Activated CD8-positive, alpha-beta memory T cell treated with anti-CD3 and anti-CD28 coated beads, Interleukin-2, amount 50 U/mL, for 48 hours (primary cell): ENCODE measurements around the gene PAX1.

Experiments
- DNase-seq: peaks from one replicate; pipeline ENCODE4 v3.0.0-alpha.2; 2020

Gene PAX1

DNA sequence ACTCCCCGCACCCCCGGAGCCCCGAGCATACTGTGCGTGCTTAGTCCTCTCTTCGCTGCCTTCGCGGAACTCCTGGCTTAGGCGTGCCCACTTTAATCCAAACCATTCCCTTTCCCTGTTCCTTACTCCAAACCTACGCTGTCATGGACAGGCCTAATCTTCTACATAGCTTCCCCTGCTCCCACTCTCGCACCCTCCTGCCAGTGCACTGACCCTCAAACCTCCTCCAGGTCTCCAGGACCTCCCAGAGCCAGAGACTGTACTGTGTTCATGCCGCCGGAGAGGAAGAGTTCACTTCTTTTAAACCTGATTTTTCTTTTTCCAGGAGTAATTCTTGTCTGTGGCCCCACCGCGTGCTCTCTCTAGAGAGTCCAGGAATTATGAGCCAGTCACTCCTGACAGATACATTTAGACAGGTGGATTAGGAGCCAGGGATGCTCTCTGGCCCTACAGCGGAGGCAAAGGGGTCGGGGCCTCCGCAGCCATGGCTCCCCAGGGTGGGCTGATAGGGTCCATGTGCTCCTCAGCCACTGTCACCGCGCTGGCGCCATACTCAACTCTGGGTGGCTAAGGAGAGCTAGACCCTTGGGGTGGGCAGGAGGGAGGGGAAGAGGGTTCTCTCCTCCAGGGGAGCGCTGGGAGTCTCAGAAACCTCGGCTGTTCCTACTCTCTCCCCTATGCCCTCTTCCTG, 1.6 kb upstream of the PAX1 start:
- no peak for DNase-seq

DNA sequence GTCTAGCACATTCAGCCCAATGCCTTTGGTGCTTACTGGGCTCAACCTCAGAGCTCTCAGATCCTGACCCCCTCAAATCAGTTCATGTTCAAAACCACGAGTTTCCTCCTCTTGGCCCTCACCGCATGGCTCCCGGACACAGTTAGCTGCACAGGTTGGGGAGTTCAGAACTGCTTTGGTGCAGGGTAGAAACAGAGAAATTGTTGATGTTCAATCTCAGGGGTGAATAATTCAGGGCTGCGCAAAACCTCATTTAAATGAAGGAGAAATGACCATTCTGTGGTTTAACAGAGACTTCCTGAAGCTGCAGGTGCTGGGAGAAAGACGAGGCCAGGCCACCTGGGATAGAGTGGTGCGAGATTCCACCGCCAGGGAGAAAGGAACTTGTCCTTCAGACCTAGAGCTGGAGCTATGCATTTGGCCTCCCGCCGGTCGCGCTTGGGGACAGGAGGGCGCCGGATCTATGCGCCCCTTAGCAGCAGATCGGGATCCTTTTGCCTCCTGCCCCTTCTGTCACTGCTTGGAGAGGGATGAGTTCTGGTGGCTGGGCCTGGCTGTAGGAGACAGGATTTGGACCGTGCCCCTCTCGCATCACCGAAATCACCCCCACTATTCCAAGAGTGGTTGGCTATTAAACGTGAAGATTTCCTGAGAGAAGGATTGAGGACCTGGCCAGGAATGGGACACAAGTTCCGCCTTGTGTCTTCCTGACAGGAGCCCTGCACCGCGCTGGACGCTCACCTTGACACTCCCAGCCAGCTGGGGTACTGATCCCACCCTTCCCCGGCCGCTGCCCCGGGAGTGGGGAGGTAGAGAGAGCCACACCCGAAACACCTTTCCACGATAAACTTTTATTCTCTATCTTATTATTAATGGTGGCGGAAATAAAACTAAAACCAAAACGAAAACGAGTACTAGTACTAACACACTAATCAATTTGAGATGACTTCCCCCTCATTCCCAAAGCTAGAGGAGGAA, 767 bp upstream of the PAX1 start:
- no peak for DNase-seq

DNA sequence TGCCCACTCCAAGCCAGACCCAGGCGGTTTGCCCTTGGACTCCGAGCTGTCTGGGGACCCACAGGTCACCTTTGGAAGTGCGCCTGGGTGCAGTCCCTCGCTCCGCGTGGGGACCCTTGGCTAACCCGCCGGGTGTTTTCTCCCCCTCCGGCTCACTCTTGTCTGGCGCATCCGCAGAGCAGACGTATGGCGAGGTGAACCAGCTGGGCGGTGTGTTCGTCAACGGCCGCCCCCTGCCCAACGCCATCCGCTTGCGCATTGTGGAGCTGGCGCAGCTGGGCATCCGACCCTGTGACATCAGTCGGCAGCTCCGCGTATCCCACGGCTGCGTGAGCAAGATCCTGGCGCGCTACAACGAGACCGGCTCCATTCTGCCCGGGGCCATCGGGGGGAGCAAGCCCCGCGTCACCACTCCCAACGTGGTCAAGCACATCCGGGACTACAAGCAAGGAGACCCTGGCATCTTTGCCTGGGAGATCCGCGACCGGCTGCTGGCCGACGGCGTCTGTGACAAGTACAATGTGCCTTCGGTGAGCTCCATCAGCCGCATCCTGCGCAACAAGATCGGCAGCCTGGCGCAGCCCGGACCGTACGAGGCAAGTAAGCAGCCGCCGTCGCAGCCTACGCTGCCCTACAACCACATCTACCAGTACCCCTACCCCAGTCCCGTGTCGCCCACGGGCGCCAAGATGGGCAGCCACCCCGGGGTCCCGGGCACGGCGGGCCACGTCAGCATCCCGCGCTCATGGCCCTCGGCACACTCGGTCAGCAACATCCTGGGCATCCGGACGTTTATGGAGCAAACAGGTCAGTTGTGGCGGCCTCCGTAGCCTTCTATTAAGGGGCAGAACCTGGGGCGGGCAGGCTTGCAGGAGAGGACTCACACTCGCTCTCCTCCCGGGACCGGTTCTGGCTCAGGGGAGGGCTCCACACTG, 1.1 kb downstream of the PAX1 start:
- no peak for DNase-seq

DNA sequence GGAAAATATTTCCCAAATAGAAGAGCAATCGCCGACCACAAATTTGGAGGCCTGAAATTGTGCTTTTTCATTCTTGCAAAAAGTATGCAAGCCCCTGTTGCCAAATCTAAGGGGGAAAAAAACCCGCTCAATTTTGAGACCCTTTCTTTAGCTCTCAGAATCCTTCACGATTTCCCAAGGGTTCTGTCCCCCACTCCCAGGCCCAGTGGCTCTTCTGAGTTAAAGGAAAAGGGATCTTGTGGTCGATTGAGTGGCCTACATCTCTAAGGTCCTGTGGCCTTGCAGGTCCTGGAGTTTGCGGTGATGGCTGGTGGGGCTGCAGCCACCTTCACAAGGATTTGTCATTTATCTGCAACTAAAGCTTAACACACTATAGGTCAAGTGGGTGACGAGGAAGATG, 1.8 kb downstream of the PAX1 start:
- no peak for DNase-seq

DNA sequence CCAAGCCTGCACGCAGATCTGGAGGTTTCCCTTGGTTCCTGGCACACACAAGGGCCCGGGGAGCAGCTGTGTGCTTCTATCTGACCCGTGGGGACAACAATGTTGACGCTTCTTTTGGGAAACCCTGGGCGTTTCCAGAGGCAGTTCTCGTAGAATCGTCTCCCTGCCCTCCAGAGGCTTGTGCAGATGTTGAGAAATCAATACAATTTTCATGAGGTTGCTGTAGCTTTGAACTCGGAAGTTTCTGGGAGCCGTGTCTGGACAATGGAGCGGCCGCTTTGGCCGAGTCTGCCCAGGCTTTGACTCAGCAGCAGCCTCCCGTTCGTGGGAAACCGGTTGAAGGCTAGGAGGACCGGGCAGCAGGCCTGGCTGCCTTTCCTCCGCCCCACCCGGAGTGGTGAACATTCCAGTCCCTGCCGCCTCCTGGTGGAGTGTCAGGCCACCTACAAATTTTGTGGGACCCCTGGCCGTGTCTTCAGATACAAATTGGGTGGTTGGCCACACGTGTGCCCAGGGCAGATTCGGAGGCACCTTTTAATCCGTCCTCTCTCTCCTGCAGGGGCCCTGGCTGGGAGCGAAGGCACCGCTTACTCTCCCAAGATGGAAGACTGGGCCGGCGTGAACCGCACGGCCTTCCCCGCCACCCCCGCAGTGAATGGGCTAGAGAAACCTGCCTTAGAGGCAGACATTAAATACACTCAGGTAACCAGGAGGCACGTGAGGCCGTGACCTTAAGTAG, 2.7 kb downstream of the PAX1 start:
- DNase-seq, result no peak

DNA sequence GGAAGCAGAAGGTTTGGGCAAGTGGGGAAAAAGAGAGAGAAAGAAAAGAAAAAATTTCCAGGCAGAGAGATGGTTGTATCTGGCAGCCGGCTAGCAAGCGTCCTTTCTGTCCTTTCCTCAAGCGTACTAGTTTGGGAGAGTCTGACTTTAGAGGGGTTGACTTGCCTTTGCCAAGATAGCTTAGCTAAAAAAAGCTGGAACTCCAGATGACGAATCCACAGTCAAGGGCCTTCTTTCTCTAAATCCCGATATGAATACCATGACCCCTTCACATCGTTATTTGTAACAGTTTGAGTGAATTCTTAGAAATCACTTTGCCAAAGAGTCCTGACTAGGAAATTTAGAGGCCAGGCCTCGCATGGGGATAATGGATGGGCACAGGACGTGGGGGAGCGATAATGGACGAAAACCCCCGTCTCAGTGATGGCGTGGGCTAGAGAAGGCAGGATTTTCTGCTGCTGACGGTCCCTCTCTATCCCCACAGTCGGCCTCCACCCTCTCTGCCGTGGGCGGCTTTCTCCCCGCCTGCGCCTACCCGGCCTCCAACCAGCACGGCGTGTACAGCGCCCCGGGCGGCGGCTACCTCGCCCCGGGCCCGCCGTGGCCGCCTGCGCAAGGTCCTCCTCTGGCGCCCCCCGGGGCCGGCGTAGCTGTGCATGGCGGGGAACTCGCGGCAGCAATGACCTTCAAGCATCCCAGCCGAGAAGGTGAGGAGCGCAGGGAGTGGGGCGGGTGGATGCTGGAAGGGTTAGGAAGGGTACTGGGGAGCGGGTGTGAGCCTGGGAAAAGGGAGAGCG, 3.5 kb downstream of the PAX1 start:
- DNase-seq, result no peak

DNA sequence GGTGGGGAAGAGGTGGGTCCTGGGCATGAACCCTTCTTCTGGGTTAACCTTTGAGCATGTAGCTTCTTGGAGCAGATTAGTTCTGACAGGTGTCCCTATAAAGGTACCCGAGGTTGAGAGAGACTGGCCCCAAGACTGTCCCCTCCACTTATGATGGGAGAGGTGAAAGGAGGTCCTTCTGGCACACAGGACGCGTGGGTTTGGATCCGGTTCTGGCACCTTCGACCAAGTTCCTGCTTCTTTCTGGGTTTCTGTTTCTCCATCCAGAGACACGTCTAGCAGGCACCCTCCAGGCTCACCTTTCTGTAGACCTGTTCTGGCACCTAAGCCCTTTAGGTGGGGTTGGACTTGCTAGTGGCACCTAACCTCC, 4.1 kb downstream of the PAX1 start:
- DNase-seq, result no peak

DNA sequence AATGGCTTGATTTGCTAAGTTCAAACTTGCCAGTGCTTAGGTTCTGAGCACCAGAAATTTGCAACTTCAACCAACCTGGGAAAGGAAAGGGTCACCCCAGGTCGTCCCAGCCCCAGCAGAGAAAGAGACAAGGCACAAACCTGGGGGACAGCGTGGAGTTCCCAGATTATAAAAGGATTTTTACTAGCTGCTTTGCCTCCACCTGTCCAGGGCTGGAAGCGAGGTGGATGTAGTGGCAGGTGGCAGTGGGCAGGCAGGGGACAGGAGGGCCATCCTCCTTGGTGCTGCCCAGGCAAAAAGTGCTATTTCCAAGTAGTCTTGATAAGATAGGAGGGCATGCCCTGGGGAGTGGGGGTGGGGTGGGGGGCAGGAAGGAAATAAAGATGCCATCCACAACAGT, 4.9 kb downstream of the PAX1 start:
- DNase-seq, result no peak

DNA sequence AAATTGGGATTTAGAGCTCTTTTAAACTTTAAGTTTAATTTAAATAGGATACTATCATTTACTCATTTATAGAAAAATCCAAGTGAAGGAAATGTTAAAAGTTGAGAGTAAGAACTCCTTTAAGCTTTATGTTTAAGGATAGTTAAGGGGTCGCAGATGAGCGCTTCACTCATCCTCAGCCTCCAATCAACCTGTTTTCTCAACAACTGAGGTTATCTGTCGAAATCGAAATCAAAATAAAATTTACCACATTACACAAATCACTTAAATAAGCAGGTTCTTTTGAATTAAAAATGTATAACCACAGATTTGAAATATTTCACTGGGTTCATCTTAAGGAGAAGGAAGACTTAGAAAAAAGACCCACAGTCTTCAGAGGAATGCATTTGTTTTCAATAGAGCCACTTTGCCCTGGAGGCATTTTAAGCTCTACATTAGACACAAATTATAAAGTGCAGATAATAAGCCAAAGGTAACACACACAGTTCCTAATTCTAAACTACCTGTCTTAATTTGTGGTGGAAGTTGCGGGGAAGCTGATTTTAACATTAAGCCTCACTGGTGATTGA, 5.5 kb downstream of the PAX1 start:
- DNase-seq, result no peak

DNA sequence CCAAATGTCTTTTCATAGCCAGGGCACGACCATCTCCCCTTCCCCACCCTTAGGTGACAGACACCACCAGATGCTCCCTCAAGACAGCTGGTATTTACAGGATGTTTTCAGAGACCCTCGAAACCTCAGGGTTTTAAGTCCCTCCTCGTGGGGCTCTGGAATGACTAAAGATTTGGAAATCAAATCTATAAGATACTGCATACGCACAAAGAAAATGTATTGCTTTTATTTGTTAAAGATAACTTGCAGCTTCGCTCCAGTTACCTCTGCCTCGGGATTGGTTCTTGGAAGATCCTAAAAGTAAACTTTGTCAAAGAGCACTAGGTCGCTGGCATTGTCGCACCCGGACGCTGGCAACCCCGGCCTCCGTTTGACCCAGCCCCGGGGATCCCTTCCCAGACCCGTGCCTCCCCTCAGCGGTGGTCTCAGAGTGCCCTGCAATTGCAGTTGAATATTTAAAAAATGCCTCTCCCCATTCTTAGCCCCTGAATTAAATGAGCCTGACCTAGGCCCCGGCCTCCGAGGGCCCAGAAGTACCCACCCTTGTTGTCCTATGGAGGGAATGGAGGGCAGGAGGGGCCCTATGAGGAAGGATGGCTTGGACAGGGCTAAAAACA, 7.1 kb downstream of the PAX1 start:
- DNase-seq, result no peak

DNA sequence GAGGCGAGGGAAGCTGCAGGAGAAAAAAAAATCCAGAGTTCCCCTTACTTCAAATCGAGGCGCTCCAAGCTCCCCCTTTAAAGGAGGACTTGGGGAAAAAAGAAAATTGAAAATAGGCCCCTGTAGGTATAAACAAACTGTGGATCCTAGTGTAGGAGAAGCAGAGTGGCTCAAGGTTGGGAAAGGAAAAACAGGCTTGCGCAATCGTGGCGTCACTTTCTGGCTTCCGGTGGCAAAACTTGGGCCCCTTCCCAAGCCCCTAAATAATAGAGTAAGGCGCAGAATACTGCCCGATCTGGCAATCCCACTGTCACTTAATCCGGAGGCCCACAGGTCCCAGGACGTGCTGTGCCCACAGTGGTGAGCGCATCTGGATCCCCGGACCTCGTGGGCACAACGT, 8.0 kb downstream of the PAX1 start:
- DNase-seq, result no peak

DNA sequence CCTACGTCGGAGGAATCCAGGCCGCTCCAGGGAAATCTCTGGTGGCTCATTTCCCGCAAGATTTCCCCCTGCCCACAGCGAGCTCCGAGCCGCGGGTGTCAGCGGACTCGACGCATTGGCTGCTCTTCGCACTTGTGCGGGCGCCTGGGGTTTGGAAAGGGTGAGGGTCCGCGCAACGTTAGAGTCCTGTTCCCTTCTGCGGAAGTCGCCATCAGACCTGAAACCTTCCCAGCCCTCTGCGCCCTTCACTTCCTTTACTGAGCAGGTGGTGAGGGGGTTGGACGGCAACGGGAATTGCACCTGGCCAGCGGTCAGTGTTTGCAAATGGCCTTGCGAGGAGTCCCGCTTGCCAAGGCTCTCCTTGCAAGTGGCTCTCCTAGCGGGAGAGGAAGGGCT, 8.4 kb downstream of the PAX1 start:
- no peak for DNase-seq

DNA sequence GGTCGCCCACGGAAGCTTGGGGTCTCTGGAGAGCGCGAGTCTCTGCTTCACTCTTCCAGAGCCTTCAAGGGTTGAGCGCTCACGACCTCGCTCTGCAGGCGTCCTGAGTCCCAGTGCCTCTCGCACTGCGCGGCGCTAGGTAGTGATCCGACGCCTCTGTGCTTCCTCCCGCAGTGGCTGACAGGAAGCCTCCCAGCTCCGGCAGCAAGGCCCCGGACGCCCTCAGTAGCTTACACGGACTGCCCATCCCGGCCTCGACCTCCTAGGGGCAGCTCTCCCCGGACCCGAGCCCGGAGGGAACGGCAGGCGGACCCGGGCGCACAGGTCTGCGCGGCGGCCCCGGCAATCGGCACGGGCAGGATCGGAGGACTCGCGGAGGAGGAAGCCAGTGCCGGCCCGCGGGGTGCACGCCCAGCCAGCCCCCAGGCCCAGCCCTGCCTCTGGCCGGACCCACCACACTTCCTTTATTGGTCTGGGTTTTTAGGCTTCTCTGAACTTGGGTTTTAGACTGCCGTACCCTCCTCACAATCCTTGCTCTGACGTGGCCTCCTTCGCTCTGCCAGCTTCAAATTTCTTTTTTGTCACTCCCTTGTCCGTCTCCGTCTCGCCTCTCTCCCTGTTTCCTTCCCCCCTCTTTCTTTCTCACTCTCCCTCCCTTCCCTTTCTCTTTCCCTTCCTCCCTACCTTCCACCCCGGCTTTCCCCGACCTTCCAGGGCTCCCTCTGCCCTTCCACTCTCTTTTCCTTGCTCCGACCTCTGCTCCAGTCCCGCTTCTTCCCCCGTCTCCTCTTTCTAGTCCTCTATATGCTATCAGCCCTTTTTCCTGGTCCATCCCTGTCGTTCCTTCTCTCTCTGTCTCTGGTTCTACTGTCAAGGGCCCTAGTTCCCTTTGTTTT, 9.1 kb downstream of the PAX1 start:
- DNase-seq, result no peak

DNA sequence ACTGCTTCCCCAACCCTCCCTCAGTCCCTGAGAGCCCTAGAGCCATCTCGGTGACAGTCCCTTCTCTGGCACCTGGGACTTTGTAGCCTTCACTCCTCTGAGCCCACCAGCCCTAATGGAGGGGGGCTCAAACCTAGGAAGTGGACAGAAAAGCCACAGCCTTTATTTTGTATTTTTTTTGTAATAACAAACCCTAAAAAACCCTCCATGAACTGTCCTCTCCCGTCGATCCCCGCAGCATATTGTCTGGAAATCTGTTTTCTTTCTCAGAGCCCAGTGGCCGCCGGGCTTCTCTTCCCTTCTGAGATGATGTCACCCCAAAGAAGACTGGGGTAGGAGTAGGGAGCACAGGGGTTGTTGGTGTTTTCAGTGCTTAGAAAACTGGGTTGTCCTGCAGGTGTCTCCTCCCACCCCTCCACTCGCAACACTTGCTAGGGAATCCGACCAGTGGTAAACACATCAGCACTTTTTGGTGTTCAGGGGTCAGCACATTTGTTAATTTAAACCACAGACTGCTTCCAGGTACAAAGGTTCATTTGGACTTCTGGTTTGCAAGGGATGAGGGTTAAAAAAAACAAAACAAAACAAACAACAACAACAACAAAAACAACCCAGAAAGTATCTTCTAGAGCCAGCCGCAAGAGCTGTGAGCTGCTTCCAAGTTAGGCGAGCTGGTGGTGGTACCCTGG, 9.9 kb downstream of the PAX1 start:
- DNase-seq, result no peak

DNA sequence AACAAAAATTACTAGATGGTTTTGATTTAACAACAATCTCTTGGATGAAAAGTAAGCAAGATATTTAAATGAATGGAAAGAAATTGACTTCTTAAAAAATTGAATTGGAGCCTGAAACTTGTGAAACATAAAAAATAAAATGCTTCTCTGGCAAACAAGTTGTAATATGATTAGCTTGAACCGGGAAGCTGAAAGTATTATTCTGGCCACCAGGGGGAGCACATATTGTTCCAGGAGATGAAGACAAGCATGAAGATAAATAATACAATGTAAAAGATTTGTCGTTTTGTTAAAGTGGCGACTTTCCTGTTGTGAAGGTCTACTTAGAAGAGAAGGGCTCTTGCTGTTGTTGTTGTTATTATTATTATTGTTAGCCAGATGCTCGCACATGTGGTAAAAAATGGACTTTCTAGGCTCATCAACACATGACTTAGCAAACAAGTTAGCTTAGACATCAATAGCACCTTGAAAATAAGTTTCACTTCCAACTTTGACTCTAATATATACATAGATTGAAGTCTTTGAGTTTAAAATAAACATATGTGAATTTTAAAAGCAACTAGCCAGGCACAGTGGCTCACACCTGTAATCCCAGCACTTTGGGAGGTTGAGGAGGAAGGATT, 14.2 kb downstream of the PAX1 start:
- DNase-seq, result no peak

DNA sequence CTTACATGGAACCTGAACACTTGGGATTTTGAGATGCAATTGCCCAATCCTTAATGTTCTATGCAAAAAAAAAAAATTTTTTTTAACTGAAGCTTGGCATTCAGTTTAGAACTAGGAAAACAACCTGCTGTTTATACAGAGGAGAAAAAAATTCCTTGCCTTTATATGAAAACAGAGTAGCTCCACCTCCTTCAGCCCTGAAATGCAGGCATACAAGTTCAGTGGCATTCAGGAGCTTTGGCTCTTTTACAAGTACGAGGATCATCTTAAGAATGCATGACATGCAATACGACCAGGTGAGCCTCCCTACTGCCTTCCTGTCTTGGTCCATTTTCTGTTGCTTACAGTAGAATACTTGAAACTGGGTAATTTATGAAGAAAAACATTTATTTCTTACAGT, 20.4 kb downstream of the PAX1 start:
- DNase-seq, result no peak

DNA sequence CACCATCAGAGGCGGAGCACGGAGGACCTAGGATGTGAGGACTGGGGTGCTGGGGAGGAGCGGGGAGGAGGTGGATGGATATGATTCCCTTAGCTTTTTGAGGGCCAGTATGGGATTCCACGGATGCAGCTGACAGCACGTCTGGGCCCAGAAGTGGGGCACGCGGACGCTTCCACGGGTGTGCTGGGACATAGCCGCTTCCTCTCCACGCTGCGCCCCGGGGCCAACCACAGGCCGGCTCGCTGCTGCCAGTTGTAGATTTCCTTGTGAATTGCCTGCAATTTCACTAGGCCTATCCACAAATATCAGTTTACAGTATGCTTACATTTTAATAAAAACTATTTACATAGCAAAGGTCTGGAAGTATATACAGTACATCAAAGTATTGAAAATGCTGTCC, 23.9 kb downstream of the PAX1 start:
- no peak for DNase-seq

DNA sequence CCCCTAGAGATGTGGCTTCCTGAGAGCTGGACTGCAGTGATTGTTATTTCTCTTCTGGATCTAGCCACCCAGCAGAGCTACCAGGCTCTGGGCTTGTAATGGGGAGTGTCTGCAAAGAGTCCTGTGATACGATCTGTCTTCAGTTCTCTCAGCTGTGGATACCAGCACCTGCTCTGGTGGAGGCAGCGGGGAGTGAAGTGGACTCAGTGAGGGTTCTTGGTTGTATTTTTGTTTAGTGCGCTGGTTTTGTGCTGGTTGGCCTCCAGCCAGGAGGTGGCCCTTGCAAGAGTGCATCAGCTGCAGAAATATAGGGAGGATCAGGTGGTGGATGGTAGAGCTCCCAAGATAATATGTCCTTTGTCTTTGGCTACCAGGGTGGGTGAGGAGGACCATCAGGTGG, 33.7 kb downstream of the PAX1 start:
- DNase-seq, result no peak

DNA sequence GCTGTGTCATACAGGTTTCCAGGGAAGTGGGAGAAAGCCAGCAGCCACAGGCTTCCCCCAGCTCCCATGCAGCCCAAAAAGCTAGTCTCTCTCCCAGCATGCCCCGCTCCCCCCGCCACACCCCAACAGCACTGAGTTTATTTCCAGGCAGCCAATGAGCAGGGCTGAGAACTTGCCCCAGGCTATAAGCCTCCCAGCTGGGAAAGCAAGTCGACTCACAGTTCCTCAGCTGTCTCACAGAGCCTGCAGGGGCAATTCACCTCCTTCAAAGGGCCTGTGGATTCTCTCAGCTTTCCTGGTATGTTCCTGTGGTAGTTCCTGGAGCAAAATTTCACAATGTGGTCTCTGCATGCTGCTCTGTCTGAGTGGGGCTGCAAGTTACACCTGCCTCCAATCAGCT, 34.2 kb downstream of the PAX1 start:
- DNase-seq, result no peak
